ACHN (cell line): ENCODE measurements around the gene UNC5CL.

Experiments
- DNase-seq: peaks from one replicate; pipeline ENCODE4 v3.0.0-alpha.2; 2015
- in situ Hi-C: cut with HindIII; loops from 2 replicates; pipeline ENCODE4 v1.10.0; 2017; ENCODE audit warnings: low sequenced_read_pairs, low pct_ligation_motif_present, low pct_unique_long_range_greater_than_20kb

Gene UNC5CL

DNA sequence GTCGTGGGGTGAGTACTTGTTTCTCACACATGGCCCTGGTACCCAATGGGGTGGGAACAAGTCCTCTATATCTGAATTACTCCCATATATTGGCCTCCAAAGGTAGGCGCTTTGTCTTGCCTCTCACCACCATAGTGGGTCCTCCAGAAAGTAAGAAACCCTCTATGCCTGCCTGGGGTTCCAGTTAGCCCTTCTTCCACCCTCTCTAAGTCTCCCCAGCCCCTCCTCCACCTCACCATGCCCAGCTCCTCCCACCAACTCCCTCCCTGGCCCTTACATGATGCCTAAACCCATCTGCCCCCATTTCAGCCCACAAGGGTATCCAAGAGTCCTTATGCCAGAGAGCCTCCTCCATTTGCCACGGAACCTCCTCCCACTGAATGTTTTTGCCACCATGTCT lies 4.1 kb upstream of the UNC5CL start:
- DNase-seq: no peak
- in situ Hi-C loops: no loop called here

DNA sequence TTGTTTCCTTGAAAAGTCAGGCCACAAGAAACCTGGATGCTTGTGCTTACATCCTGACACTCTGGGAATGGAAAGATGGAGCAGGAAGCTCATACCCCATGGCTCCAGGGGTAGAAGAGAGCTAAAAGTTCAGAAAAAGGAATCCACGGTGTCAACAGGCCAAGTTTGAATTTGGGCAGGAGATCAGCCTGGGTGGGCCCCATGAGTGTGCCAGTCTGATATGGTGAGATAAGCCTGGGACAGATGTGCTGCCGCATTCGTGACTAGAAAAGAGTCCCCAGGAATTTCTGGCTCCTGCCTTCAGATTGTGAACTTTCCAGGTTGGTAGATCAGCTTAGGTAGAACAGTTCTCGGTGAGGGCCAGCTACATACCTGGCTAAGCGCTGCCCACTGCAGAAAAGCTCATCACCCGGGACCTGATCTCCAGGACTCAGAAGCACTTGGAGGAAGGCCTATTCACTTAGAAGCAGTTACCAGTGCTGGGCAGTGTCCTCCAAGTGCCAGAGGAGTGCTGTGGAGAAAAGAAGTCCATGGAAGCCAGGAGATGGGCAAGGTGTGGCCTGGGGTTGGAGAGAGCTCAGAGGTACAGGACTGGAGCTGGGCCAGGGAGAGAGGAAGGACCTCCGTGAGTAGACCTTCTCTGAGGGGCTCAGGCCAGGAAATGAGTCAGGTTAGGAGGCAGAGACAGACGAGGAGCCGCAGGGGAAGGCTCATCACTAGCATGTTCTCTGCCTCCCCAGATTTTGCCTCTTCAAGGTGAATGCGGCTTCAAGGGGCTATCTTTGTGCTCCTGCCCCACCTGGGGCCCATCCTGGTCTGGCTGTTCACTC lies 3.4 kb upstream of the UNC5CL start, which contains the start of gene TSPO2:
TSPO2 (plus strand) TSS at position 242 of the 830 bp plus-strand sequence; CDS start at position 761, 519 bp downstream.
- in situ Hi-C loops: no loop called here
- DNase-seq: no peak

DNA sequence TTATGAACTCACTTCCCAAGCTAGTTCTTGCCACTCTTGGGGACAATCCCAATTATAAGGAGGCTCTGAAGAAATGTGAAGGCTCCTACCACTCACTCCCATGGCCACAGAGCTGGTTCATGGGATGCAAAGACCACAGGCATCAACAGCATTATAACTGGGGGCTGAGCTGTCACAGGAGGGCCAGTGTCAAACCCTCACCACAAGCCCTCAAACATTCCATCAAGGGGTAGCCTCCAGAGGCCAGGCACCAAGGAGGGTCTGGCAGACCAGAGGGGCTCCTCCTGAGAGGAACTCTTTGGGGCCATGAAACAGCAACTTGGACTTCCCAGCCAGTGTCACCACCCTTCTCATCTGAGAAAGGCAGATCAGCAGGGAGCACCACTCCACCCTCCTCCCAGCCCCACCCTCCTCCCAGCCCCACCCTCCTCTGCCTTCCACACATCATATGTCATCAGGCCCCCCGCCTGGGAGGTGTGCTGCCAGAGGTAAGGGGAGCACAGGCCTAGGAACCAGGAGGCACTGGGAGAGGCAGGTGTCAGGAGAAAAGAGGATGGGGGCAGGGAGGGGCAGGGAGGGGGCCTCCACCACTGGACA lies 2.0 kb upstream of the UNC5CL start:
- no peak for DNase-seq
- in situ Hi-C loops: no loop called here

DNA sequence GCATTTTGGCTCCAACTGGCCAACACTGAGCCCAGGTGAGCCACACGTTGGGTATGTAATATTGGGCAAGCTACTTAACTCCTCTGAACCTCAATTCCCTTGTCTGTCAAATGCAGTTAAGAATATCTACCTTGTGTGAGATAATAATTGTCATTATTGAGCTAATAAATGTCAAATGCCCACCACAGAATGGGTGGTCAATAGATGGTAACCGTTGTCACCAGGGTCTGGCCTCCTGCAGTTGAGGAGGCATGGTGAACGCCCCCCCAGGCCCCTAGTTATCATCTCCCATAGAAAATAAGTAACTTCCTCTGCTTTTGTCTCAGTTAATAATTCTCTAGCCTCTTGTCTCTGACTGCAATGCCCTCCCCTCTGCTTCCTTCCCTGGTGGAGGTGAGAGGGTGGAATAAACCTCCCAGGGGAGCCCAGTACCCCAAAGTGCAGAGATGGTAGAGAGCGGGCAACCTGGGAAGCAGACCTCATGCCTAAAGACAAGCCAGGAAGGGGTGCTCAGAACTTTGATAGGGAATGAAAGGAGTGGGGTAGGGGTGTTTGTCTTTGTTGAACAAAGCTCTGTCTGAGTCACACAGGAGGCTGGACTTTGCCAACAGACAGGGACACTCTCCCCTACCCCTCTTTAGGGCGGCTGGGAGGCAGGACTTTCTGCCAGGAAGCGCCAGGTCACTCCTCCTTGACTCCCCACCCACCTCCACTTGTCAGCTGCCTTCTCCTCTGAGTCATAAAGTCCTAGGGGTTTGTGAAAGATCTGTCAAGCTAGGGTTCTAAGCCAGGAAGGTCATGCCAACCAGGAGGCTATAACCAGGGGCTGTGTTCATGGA lies 1.3 kb upstream of the UNC5CL start:
- DNase-seq: peak; percentile 92
- in situ Hi-C loops: no loop called here

DNA sequence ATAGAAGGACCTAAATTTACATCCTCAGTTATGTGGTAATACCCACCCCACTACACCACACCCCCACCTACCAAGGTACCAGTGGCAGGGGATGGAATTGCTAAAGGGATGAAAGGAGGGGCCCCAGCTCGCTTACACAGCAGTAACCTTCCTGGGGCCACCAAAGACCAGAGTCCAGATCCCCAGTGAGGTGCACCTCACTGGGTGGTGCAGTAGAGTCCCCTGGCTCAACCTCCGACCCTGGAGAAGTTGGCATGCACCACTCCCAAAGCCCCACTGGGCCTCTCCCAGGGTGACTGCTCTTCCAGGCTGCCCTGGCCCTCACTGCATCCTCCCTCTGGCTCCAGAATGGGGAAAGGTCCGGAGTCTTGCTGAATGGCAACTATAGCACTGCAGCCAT lies 816 bp downstream of the UNC5CL start:
- DNase-seq: no peak
- in situ Hi-C loops: no loop called here

DNA sequence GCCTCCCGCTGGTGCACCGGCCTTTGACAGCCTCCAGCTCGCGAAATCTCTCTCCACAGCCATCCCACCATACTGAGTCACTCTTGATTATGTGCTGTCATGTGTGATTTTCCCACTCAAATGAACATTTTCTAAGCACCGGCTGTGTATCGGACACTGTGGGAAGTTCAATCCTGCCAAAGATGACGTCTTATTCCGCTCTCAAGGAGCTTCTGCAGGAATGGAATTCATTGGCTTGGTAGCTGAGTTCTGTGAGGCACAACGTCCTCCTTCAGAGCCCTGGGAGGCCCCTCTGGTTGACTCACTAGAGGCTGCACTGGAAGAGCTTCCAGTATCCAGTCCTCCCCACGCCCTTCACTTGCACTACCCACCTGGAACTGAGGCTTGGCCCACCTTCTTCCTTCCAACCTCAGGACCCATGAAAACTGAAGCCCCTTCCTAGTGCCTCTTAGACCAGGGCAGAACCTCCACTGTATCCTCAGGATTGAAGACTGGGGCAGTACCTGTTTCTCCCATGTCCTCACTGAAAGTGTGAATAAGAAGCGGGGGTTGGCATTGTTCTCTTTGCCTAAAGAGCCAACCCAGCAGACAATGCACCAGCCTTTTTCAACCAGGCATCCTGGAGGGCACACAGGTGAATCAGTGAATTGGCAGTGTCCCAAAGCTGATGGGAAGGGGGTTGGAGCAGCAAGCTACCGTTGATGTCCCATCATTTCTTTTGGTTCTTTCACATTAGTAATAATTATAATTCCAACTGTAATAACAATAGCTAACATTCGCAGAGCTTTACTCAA lies 1.7 kb downstream of the UNC5CL start:
- in situ Hi-C loops: no loop called here
- peak; percentile 7 for DNase-seq

DNA sequence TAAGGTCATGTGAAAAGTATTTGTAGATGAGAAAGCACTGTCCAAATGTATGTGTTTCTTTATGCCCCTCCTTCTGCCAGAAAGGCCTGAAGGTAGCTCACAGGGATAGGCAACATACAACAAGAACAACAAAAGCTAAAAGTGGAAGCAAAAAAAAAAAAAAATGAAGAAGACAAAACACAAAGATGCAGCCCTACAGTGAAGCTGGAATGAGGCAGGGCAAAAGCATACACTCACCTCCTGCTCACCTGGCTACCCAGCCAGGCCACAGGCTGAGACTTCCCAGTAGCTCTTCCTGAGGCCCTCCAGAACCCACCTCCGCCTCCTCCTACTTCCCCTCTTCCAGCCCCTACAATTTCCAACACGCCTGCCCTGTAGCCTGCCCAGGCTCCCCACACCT lies 2.4 kb downstream of the UNC5CL start:
- no peak for DNase-seq
- in situ Hi-C loops: no loop called here

DNA sequence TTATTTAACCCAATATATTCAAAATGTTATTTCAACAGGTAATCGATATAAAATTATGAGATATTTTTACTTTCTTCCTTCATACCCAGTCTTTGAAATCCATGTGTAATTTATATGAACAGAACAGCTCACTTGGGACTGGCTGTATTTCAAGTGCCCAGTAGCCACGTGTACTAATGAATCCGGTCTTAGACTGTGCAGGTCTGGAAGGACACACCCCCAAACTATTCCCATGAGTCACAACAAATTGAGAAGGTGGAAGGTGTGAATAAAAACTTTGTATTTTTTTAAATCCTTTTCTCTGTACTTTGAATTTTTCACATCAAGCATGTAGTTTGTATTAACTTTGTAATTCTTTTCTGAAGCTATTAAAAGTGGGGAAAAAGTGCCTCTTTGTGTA lies 2.8 kb downstream of the UNC5CL start:
- in situ Hi-C loops: no loop called here
- no peak for DNase-seq

DNA sequence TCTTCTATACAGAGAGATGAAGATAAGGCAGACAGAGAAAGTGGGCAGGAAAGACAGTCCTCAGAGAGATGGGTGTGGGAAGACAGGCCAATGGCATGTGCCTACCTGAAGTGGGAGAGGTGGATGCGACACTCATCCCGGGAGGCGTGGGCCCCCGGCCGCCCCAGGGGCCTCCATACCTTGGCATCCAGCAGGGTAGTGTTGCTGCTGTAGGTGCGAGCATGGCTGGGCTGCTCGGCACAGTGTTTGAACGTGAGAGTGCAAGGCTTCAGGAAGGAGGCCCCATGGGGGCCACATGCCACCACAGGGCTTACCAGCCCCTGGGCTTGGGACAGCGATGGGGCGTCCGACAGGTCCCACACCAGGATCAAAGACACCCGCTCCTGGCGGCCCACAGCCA lies 5.2 kb downstream of the UNC5CL start:
- no peak for DNase-seq
- in situ Hi-C loops: no loop called here

DNA sequence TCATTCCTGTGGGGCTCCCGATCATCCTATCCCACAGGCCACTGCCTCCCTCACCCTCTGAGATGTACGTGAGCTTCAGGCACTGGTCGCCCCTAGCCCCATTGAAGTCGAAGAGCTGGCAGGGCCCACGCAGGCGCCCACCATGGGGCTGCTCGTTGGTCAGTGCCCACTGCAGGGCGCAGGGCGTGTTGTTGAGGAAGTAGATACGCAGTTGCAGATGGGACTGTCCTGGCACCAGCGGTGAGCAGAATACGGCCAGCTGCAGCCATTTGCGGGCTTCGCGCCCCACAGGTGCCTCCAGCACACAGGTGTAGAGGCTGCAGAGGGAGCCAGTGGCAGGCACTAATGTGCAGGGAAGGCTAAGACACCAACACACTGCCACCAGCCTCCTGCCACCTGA lies 6.2 kb downstream of the UNC5CL start:
- DNase-seq: no peak
- in situ Hi-C loops: no loop called here

DNA sequence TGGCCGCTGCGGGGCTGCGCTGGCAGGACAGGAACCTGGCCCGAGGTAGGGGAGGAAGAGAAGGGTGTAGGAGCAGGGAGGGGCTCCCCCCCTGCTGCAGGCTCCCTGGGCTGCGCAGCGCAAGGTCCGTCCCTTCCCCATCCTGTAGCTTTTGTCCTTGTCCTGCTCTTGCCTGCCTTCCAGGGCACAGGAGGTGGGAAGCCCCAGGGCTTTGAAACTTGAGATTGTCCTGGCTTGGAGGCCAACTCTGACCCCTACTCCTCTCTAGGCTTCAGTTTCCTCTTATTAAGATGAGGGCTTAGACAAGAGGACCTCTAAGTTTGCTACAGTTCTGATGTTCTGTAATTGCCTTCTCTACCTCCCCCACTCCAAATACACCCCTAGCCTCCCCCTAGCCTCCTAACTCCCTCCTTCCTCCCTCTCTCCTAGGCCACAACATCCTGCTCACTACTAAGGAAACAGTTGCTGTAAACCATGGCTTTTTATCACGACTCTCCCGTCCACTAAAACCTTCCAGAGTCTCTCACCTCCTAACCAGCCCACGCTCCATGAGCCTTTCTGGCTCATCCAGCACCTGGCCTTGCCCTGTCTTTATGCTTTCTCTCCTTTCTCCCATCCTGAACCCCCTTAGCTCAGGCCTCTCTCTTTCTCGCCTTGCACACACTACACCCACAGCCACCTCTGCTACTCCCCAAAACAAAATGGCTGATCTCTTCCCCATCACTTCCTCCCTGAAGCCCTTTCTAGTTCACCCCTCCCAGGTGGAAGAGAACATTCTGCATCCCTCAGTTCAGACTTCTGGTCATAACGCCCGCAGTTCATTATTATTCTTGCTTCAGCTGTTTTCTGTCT lies 10.2 kb downstream of the UNC5CL start:
- in situ Hi-C loops: no loop called here
- no peak for DNase-seq

DNA sequence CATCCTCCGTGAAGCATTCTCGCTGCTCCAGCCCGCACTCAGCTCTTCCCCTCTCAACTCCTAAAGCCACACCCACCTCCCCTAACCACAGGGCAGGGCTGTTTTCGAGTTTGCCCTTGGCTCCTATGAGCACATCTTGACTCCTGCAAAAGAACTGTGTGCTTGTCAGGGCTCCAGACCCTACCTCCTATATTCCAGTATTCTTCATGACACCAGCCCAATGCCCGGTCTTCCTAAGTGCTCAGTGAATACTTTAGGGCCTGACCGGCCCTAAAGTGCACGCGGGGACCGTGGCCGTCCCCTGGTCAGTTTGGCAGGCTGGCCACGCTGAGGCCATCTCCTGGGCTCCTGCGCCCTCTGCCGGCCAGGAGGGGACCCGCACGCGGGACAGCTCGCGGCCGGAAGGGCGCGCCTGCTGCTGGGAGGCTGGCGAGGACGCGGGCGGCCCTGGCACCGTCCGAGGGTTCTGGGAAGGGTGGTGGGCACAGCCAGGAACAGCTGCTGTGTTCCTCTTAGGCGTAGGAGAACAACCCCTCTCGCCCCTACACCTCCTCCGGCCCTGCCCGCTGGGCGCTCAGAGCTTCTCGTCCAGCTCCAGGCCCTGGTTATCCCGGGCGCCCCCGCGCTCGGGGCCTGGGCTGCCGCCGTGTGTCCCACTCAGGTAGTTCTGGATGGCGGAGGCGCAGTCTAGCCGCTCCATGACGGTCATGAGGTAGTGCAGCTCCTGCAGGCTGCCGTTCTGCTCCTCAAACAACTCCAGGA lies 11.0 kb downstream of the UNC5CL start:
- in situ Hi-C loops: no loop called here
- peak; percentile 64 for DNase-seq

DNA sequence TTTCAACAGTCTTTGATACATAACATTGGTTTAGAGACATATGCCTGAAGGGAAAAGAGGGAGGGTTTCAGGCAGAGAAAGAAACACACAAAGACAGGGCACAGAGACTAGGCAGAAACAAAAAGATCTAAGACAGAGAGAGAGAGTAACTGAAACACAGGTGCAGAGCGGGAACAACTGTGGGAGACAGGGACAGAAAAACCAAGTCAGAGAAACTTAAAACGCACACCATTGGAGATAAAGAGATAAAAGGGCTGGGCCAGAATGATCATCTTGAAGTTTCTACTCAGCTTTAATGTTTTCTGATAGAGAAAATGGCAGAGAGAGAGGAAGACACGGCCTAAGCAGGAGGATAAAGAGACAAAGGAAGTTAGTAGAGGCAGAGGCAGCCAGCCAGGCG lies 11.8 kb downstream of the UNC5CL start:
- in situ Hi-C loops: no loop called here
- DNase-seq: no peak

DNA sequence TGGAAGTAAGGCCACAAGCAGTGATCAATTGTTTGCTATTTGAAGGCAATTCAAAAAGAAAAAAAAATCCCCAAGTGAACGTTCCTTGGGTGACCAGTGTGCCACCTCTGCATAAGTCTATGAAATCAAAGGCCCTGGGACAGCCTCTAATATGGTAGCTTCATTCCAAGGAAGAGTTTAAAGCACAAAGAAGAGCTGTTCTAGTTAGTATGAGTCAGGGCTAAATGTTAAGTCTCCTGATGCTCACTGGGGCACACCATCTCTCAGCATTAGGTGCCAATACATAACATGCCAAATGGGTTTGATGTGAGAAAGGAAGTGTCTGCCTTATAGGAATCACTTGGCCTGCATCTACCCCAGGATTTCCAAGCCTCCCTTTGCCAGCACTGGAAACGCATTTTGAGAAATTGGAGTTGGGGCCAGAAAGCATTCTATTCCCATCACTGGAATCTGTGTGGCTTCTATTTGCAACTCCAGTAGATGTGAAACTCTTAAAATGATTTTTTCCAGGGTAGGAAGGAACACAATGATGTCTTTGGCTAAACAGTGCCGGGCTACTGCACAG lies 13.0 kb downstream of the UNC5CL start:
- in situ Hi-C loops: no loop called here
- DNase-seq: no peak

DNA sequence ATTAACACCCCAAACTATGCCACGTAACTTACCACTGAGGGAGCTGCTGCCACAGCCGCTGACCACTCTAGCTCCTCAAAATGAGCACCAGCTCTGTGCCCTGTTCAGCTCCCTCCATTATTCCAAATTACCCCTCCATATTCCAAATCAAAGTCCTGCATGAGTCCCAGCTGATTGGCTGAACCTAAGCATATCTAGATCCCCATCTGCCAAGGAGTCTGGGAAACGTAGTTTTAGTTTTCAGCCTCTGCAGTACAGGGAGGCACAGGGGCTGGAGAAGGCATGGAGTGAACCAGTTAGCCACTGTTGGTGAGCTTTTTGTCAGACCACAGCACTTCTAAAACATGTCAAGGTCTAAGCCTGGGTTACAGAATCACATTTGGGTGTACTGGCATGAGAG lies 15.9 kb downstream of the UNC5CL start:
- DNase-seq: no peak
- in situ Hi-C loops: no loop called here

DNA sequence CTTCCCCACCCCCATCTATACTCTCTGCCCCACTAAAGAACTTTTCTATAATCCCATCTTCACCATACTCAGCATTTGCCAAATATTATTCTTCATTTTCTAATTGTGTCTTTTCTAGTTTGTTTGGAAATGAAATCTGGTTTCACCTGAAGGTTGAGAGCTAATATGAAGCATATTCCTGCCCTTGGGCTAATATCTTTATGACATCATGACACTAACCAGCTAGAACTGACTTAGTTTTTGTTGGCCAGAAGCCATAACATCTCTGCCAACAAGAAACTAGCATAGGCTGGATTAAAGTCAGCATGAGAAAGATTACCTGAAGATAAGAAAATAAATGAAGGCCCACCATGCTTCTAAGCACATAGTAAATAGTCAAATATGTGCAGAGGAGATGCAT lies 16.7 kb downstream of the UNC5CL start:
- in situ Hi-C loops: no loop called here
- DNase-seq: no peak

DNA sequence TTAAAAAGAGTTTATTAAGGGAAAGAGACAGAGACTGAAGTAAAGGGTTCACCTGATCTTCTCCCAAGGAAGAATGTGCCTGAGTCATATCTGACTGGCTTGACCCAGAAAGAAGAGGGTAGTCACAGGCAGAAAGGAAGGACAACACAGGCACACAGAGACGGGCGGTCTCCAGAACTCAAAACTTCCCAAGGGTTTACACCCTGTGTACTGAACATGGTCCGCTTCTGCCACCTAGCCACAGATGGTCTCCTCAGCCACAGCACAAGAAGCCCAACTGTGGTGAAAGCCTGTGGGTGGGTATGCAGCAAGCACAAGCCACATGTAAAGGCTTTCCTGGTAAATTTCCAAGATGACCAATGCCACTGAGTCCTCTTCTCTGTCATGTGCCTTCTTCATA lies 17.2 kb downstream of the UNC5CL start:
- DNase-seq: peak; percentile 37
- in situ Hi-C loops: no loop called here
